D721Med (cell line): ENCODE data around the gene MYH13.

ENCODE experiments used
- DNase-seq: peaks from one replicate; pipeline ENCODE4 v3.0.0; 2011; ENCODE audit warnings: low spot score; ENCODE audit not compliant: insufficient read length
- FAIRE-seq: peaks from 2 replicates; lab custom pipeline; 2011; peaks lifted over from hg19 to GRCh38; lab: Jason Lieb, UNC
- TF ChIP-seq, protein P1 (sequence below): IDR thresholded peaks from 2 replicates; pipeline ENCODE4 v1.5.1; 2012; ENCODE audit warnings: mild to moderate bottlenecking, control low read depth; ENCODE audit not compliant: insufficient read depth; ENCODE audit errors: missing control alignments

The MYH13 gene

DNA sequence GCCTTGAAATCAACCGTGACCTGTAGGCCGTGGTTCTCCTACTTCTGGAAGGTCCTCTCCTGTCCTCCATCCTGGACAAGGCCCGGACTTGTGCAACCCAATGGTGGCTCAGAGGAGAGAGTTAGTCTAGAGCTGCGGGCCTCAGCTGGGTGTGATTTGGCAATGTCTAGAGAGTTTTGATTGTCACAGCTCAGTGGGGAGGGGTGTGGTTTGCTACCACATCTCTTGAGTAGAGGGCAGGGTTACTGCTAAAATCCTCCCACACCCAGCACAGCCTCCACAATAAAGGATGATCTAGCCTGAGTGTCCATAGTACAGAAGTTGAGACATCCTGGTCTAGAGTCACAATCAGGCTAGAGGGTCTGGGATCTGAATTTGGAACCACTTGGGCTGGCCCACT lies 40.3 kb downstream of the MYH13 start:
- FAIRE-seq = no peak
- DNase-seq = no peak
- TF ChIP-seq, protein P1, sequence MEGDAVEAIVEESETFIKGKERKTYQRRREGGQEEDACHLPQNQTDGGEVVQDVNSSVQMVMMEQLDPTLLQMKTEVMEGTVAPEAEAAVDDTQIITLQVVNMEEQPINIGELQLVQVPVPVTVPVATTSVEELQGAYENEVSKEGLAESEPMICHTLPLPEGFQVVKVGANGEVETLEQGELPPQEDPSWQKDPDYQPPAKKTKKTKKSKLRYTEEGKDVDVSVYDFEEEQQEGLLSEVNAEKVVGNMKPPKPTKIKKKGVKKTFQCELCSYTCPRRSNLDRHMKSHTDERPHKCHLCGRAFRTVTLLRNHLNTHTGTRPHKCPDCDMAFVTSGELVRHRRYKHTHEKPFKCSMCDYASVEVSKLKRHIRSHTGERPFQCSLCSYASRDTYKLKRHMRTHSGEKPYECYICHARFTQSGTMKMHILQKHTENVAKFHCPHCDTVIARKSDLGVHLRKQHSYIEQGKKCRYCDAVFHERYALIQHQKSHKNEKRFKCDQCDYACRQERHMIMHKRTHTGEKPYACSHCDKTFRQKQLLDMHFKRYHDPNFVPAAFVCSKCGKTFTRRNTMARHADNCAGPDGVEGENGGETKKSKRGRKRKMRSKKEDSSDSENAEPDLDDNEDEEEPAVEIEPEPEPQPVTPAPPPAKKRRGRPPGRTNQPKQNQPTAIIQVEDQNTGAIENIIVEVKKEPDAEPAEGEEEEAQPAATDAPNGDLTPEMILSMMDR = no peak

DNA sequence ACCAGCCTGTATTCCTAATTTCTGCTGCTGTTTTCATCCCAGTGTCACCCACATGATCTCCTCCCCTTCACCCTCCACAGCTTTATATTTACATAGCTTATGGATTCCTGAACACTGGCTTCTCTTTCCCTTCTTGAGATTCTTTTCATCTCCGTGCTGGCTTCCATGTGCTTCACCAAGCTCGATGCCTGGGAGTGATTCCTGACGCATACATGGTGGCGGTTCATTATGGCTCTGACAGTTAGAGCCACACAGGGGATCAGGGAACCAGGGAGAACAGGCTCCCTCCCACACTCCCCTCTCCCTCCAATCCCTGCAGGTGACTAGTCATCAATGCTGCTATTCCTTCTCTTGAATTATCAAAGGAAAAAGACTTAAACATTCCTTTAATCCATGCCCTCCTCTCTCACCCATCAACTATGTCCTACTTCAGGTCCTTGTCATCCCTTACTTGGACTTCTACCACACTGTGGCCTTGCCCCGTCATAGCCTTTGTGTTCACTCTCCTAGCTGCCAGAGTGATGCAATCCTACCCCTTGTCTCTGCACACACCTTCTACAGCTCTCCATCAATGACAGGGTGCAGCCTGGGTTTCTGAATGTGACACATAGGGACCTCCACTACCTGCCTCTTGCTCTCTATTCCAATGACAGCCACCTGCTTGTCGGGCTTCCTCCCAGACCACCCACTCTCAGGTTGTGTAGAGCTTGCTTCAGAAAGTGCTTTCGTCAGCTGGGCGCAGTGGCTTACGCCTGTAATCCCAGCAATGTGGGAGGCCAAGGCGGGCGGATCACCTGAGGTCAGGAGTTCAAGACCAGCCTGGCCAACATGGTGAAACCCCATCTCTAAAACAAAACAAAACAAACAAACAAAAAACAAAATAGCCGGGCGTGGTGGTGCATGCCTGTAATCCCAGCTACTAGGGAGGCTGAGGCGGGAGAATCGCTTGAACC lies 43.6 kb downstream of the MYH13 start:
- TF ChIP-seq, protein P1 = no peak
- no peak for FAIRE-seq
- no peak for DNase-seq

- no peak for FAIRE-seq
- TF ChIP-seq, protein P1 = no peak
- DNase-seq = no peak
Observed at GRCh38 chr17:10328206-10328605, 44.6 kb downstream of the MYH13 start.

- DNase-seq = peak; percentile 47
Observed at GRCh38 chr17:10327640-10328039, 45.2 kb downstream of the MYH13 start.

GRCh38 chr17:10325031-10325695 lies 47.6 kb downstream of the MYH13 start:
- TF ChIP-seq, protein P1 = no peak
- DNase-seq (no peak), FAIRE-seq (no peak)

More at GRCh38 chr17:10327640-10328039, 45.2 kb downstream of the MYH13 start:
- no peak for FAIRE-seq
- TF ChIP-seq, protein P1 = peak; percentile 62

- DNase-seq (no peak), FAIRE-seq (no peak)
- TF ChIP-seq, protein P1 = no peak
Observed at GRCh38 chr17:10323812-10324610, 48.8 kb downstream of the MYH13 start.
